Mammary epithelial cell (primary cell): ENCODE results near the gene C10orf53.
"Not testable (repeated sequence)": the region's sequence is repeated elsewhere in the genome, so short reads cannot be mapped to it uniquely, and the experiment has no call there.

Experiments used
- CTCF ChIP-seq, 2 donors: IDR thresholded peaks in 1 of 2; conservative IDR thresholded peaks in 1 of 2; 2 replicates each; pipeline ENCODE4 v1.5.1; 2011 to 2012; ENCODE audit warnings: inconsistent platforms in 2 of 2, low read length in 2 of 2, mild to moderate bottlenecking in 2 of 2, control low read depth in 1 of 2, low read depth in 1 of 2; ENCODE audit not compliant: insufficient read depth in 1 of 2; ENCODE audit errors: extremely low read depth in 1 of 2
- EZH2 ChIP-seq: IDR thresholded peaks from 2 replicates; pipeline ENCODE4 v1.6.1; 2012; ENCODE audit warnings: low read length, inconsistent platforms, borderline replicate concordance

- TF ChIP-seq CTCF (conservative IDR thresholded peaks at IDR 0.05 in 1 of 2, IDR thresholded peaks at IDR 0.05 in 1 of 2; ENCODE audit: extremely low read depth in 1 of 2, insufficient read depth in 1 of 2, low read depth in 1 of 2, low read length in 2 of 2); EZH2: not testable (repeated sequence)
These were observed 3.0 kb downstream of the C10orf53 start for GRCh38 chr10:49682449-49682848.
